ENCODE measurements around the gene SLC31A1.
"Not testable (repeated sequence)": the region's sequence is repeated elsewhere in the genome, so short reads cannot be mapped to it uniquely, and the experiment has no call there.

Gene SLC31A1

GRCh38 chr9:113221800-113222481 is 597 bp downstream of the SLC31A1 start:
- DNase-seq, result no peak

GRCh38 chr9:113222482-113222841 is 1.1 kb downstream of the SLC31A1 start:
- DNase-seq, result no peak

- no peak for DNase-seq
Observed at GRCh38 chr9:113223963-113224362, 2.6 kb downstream of the SLC31A1 start.

DNA sequence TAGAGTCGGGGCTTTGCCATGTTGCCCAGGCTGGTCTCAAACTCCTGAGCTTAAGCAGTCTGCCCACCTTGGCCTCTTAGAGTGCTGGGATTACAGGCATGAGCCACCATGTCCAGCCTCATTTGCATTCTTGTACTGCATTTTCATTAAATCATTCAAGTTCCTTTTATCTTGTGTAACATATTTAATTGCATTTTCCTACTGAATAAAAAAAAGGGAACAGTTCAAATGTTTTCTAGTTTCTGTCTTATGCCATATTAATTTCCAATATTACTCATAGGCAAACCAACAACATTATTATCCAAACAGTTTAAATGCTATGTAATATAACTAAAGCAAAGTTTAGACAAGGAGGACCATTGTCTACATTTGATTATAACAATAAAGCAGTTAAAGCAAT is 6.1 kb downstream of the SLC31A1 start:
- DNase-seq, result no peak

- no peak for DNase-seq
Observed at GRCh38 chr9:113228130-113228665, 6.9 kb downstream of the SLC31A1 start.

- no peak for DNase-seq
Observed at GRCh38 chr9:113231701-113232100, 10.4 kb downstream of the SLC31A1 start.

DNA sequence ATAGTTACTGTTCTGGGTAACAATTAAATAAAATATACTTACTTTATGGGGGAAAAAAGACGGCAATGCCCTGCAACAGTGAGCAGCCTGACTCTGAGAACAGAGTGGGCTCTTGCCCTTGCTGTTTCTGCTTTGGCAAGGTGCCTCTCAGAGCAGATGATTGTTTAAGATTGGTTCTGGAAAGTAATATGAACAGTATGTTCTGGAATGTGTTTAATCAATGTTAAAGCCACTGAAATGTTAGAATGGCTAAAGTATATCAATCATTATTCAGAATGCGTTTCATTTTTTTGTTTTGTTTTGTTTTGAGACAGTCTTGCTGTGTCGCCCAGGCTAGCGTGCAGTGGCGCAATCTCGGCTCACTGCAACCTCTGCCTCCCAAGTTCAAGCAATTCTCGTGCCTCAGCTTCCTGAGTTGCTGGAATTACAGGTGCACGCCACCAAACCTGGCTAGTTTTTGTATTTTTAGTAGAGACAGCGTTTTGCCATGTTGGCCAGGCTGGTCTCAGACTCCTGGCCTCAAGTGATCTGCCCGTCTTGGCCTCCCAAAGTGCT is 14.4 kb downstream of the SLC31A1 start:
- not testable (repeated sequence) for DNase-seq

GRCh38 chr9:113237026-113237425 is 15.7 kb downstream of the SLC31A1 start:
- no peak for DNase-seq

GRCh38 chr9:113238202-113238858 is 17.0 kb downstream of the SLC31A1 start:
- DNase-seq, result no peak

DNA sequence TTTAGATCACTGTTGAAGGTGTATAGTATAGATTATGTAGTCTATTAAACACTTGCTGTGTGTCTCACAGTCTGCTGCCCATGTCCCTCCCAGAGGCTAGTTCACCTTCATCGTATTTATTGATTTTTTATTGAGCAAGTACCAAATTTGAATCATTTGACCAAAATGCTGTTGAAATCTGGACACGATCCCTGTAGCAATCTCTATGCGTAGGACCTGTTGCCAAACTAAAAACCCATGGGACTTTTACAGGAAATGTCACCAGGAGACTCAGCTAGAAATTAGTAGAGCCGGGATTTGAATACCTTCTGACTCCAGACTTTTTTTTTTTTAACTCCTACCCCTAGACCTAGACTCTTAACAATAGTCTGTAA is 17.5 kb downstream of the SLC31A1 start:
- DNase-seq, result no peak

DNA sequence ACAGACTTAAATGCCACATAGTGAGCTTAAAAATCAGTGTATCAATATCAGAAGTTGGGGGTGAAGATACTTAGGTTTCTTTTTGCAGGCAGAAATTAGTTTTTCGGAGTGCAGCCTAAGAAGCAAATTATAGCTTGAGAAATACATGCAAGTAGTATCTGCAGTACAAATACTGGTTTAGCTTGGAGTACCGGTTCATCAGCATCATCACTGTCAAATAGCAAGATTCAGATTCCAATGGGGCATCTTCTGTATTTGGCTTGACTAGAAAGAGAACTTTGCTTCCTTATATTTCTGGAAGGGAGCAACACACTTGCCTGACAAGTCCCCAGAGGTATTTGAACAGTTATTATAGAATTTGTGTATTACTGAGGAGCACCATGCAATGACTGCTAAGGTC is 19.8 kb downstream of the SLC31A1 start:
- DNase-seq, result no peak

- no peak for DNase-seq
Observed at GRCh38 chr9:113244556-113244955, 23.2 kb downstream of the SLC31A1 start.

DNA sequence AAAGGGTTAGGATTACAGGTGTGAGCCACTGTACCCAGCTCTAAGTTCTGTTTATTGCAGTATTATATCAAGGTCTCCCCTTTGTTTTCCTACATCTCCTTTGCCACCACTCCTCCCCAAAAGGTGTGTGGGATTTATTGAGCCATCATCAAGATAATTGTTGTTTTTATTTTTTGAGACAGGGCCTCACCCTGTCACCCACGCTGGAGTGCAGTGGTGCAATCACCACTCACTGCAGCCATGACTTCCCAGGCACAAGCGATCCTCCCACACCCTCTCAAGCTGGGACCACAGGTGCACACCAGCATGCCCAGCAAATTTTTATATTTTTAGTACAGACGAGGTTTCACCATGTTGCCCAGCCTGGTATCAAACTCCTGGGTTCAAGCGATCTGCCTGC is 24.6 kb downstream of the SLC31A1 start:
- DNase-seq, result no peak

DNA sequence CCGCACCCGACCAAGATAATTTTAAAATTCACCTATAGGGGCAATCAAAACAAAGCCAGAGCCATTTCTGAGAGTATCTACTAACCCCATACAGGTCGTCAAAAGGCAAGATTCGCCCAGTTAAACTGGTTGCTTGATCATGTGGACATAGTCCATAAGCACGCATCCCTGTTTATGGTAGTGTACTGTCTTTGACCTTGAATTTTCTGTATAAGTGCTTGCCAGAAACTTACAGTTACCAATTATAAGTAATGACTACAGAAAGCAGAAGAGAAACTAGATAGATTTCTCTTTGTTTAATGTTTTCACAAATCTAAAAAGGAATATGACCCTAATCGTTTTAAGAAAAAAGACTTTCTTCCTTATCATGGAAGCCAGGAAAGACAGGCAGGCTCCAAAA is 25.6 kb downstream of the SLC31A1 start:
- DNase-seq, result no peak

DNA sequence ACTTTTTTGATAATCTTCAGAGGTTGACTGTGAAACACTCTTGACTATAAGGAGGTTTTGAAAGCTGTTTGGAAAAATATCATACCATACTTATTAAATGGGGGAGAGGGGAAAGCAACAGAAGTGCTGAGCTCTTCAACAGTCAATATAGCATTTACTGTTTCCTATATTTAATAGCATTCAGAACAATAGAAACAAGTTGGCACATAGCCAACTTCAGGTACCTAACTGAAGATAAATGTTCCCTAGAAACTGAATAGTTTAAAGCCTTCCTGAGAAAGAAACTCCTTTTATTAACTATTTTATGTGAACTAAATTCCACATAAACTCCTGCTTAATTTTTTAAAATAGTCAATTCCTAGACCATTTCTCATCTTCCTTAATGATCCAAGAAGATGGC is 26.3 kb downstream of the SLC31A1 start:
- no peak for DNase-seq

DNA sequence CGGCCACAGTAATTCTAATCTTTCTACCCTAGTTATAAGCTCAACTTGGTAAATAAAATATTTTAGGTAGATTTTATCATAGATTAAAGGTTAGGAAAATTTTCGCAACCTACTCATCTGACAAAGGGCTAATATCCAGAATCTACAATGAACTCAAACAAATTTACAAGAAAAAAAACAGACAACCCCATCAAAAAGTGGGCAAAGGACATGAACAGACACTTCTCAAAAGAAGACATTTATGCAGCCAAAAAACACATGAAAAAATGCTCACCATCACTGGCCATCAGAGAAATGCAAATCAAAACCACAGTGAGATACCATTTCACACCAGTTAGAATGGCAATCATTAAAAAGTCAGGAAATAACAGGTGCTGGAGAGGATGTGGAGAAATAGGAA is 28.3 kb downstream of the SLC31A1 start:
- DNase-seq, result not testable (repeated sequence)

DNA sequence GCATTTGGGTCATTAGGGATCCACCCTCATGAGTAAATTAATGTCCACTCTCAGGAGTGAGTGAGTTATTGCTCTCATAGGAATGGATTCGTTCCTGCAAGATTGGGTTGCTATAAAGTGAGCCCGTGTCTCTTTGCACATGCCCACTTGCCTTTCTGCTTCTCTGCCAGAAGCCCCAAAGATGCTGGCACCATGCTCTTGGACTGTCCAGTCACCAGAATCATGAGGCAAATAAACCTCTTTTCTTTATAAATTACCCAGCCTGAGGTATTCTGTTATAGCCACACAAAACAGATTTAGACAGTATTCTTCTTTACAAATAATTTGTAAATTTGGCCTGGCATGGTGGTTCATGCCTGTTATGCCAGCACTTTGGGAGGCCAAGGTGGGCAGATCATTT is 29.5 kb downstream of the SLC31A1 start:
- DNase-seq, result no peak

GRCh38 chr9:113254991-113255390 is 33.6 kb downstream of the SLC31A1 start:
- no peak for DNase-seq

DNA sequence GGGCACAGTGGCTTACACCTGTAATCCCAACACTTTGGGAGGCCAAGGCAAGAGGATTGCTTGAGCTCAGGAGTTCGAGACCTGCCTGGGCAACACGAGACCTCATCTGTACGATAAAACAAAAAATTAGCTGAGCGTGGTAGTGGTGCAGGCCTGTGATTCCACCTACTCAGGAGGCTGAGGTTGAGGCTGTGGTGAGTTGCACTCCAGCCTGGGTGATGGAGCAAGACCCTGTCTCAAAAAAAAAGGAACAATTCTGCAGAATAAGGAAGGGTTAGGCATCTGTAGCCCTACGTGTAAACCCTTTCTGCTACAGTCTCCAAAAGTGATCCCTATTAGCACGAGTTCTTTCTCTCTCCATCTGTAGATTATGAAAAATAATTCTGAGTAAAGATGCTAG is 34.1 kb downstream of the SLC31A1 start:
- DNase-seq, result no peak

DNA sequence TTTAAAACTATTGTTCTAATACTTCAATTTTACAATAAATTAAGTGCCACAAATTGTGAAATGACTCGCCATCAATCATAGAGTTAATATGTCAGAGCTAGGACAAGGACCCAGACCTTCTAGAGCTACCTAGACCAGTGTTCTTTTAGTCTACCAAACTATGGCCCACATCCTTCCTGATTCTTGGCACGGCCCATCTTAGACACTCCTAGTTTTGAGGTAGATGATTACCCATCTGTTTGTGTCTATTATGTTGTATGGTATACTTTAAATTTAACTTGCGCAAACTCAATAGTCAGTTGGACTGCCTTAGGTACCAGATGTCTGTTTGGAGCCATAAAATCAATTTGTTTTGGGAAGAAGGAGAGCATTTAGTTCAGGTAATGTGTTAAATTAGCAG is 36.5 kb downstream of the SLC31A1 start:
- no peak for DNase-seq

DNA sequence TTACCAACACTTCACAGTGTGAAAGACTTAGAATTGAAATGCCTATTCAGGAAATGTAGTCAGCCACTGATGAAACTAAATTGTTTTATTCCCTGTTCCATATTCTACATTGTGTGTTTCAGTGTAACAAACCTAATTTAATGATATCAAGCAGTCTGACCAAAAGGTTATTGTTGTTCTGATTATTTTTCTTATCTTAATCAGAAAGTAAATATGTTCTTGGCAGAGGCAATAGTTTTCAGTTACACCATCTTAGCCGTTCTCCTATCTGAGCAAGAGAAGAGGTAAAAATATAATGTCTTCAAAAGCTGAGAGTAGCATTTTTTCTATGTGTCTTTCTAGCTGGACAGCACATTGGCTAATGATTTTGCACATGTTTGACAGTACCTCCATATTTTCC is 36.9 kb downstream of the SLC31A1 start:
- no peak for DNase-seq

- no peak for DNase-seq
Observed at GRCh38 chr9:113261917-113262671, 40.8 kb downstream of the SLC31A1 start.

- DNase-seq, result no peak
Observed at GRCh38 chr9:113266174-113266573, 44.8 kb downstream of the SLC31A1 start.

Data from NCI-H226 (cell line).